Tibial nerve (tissue), 4 donors: Measurements from ENCODE around the gene RTL10. TPM values are rescaled to one million over a fixed set of nuclear protein-coding genes. Genes with fewer than 3 reads are reported as not detected.
"Not testable (repeated sequence)": the region's sequence is repeated elsewhere in the genome, so short reads cannot be mapped to it uniquely, and the experiment has no call there.

Experiments
- DNase-seq, 2 donors: peaks; one replicate each; pipeline ENCODE4 v3.0.0-alpha.2; 2019; ENCODE audit warnings: low spot score in 2 of 2
- H3K27ac ChIP-seq, 4 donors: fragments of 200-600 bp; sonication (generic) in 3 of 4; one replicate each; pipeline ENCODE4 v1.5.1; 2017 to 2019; ENCODE audit warnings: mild to moderate bottlenecking in 1 of 4
- H3K27me3 ChIP-seq, 2 donors: fragments of 200-600 bp; sonication (generic) in 1 of 2; one replicate each; pipeline versions ENCODE4 v1.5.1 to v1.6.0; 2017 to 2019
- H3K36me3 ChIP-seq, 3 donors: fragments of 200-600 bp; sonication (generic); one replicate each; pipeline ENCODE4 v1.5.1; 2018 to 2019
- H3K4me1 ChIP-seq, 4 donors: fragments of 200-600 bp; sonication (generic) in 3 of 4; one replicate each; pipeline ENCODE4 v1.5.1; 2017 to 2019
- H3K4me3 ChIP-seq, 4 donors: fragments of 200-600 bp; sonication (generic) in 3 of 4; one replicate each; pipeline ENCODE4 v1.5.1; 2017 to 2019; ENCODE audit warnings: mild to moderate bottlenecking in 1 of 4, moderate library complexity in 1 of 4
- H3K9me3 ChIP-seq, 4 donors: fragments of 200-600 bp; sonication (generic) in 3 of 4; one replicate each; pipeline ENCODE4 v1.5.1; 2017 to 2019
- EP300 ChIP-seq, 2 donors: sonication (generic); formaldehyde crosslinking; IDR thresholded peaks; one replicate each; pipeline ENCODE4 v1.6.1; 2017; ENCODE audit warnings: antibody characterized with exemption in 2 of 2, mild to moderate bottlenecking in 1 of 2
- POLR2A ChIP-seq, 2 donors: fragments of 450-650 bp; IDR thresholded peaks; one replicate each; pipeline ENCODE4 v1.6.1; 2017; ENCODE audit warnings: antibody characterized with exemption in 2 of 2, mild to moderate bottlenecking in 2 of 2, moderate library complexity in 2 of 2
- WGBS, 2 donors: methylation state at CpG; one replicate each; pipeline ENCODE4 v1.1.5; 2018; 5-methylcytosine and 5-hydroxymethylcytosine counted together
- total RNA-seq, 4 donors: library from RNA; depleted of rRNA; stranded (reverse); fragments of >200 nt; gene quantifications; one replicate each; pipeline ENCODE4 v1.1.0, GENCODE V29; 2016
- TF ChIP-seq, protein P1 (sequence below), 5 experiments: fragments of 200-600 bp in 3 of 5; fragments of 450-650 bp in 2 of 5; sonication (generic) in 3 of 5; IDR thresholded peaks; one replicate each; pipeline ENCODE4 v1.5.1; 2016 to 2019; ENCODE audit warnings: antibody characterized with exemption in 5 of 5, mild to moderate bottlenecking in 3 of 5, moderate library complexity in 2 of 5

RTL10 gene
- total RNA-seq, 4 donors from 2014 or later = 10.2 to 13.3 (median 11.4) TPM

DNA sequence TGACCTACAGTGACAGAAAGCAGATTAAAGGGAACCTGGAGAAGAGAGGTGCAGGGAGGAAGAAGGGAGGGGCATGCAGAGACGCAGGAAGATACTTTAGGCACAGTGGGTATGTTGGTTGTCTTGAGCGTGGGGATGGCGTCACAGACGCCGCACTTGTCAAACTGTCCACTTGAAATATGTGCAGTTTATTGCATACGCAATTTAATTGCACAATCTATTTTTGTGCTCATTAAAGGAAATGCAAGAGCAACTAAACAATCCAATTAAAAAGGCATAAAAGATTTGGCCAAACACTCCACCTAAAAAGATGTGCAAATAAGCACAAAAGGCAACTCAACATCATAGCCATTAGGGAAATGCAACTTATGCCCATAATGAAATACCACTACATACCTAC is 16.8 kb downstream of the RTL10 start:
- TF ChIP-seq EP300 (IDR thresholded peaks at IDR 0.05) = no peak
- no peak for TF ChIP-seq POLR2A (IDR thresholded peaks at IDR 0.05)
- TF ChIP-seq, protein P1, sequence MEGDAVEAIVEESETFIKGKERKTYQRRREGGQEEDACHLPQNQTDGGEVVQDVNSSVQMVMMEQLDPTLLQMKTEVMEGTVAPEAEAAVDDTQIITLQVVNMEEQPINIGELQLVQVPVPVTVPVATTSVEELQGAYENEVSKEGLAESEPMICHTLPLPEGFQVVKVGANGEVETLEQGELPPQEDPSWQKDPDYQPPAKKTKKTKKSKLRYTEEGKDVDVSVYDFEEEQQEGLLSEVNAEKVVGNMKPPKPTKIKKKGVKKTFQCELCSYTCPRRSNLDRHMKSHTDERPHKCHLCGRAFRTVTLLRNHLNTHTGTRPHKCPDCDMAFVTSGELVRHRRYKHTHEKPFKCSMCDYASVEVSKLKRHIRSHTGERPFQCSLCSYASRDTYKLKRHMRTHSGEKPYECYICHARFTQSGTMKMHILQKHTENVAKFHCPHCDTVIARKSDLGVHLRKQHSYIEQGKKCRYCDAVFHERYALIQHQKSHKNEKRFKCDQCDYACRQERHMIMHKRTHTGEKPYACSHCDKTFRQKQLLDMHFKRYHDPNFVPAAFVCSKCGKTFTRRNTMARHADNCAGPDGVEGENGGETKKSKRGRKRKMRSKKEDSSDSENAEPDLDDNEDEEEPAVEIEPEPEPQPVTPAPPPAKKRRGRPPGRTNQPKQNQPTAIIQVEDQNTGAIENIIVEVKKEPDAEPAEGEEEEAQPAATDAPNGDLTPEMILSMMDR (IDR thresholded peaks at IDR 0.05) = no peak
- Histone ChIP-seq H3K36me3 (no peaks in the 10 kb centered on the region), H3K4me3 (no peak overlapping the region), H3K27me3 (no peaks in the 10 kb centered on the region), H3K27ac (no peak overlapping the region), H3K4me1 (peaks cover 0 to 2% (median 0%) of the 10 kb centered on the region in 4 donors), H3K9me3 (no peaks in the 10 kb centered on the region)
- DNase-seq = no peak
- WGBS, 2 donors = 93 to 94% methylated on average over 6 of the region's 6 CpGs

DNA sequence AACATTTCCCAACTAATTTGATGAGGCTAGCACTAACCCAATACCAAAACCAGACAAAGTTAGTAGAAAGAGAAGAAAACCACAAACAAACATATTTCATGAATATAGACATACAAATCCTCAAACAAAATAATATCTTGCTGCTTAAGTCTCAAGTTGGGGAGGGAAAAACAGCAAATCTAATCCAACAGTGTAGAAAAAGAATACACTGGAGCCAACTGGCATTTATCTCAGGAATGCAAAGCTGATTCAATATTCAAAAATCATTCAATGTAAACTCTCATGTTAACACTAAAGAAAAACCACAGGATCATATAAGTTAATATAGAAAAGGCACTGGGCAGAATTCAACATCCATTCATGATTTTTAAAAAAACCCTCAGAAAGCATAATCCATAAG is 18.2 kb downstream of the RTL10 start:
- no peaks in the 10 kb centered on the region for H3K9me3 ChIP-seq
- H3K27me3 ChIP-seq = no peaks in the 10 kb centered on the region
- H3K27ac ChIP-seq = no peak overlapping the region
- no peak for DNase-seq
- no peak overlapping the region for H3K4me3 ChIP-seq
- H3K4me1 ChIP-seq = no peaks in the 10 kb centered on the region
- TF ChIP-seq EP300 (IDR thresholded peaks at IDR 0.05) (no peak), POLR2A (IDR thresholded peaks at IDR 0.05) (no peak)
- TF ChIP-seq, protein P1 (IDR thresholded peaks at IDR 0.05) = no peak
- no peaks in the 10 kb centered on the region for H3K36me3 ChIP-seq

DNA sequence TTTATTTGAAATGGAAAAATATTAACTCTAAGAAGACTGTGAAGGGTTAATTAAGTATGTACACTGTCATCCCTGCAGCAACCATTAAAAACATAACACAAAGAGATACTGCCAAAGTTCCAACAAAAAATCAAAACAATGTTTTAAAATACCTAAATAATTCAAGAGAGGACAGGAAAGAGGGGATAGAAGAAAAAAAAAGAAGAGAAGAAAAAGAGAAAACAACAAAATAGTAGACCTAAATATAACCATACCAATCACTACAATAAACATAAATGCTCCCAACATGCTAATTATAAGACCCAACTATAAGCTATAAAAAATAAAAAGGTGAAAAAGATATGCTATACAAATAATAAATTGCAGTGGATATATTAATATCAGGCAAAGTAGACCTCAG is 20.1 kb downstream of the RTL10 start:
- no peaks in the 10 kb centered on the region for H3K36me3 ChIP-seq
- TF ChIP-seq EP300 (IDR thresholded peaks at IDR 0.05) = no peak
- TF ChIP-seq, protein P1 (IDR thresholded peaks at IDR 0.05) = no peak
- TF ChIP-seq POLR2A (IDR thresholded peaks at IDR 0.05) = no peak
- H3K4me1 ChIP-seq = no peaks in the 10 kb centered on the region
- H3K27me3 ChIP-seq = no peaks in the 10 kb centered on the region
- H3K27ac ChIP-seq = no peak overlapping the region
- no peaks in the 10 kb centered on the region for H3K9me3 ChIP-seq
- DNase-seq = no peak
- no peak overlapping the region for H3K4me3 ChIP-seq

DNA sequence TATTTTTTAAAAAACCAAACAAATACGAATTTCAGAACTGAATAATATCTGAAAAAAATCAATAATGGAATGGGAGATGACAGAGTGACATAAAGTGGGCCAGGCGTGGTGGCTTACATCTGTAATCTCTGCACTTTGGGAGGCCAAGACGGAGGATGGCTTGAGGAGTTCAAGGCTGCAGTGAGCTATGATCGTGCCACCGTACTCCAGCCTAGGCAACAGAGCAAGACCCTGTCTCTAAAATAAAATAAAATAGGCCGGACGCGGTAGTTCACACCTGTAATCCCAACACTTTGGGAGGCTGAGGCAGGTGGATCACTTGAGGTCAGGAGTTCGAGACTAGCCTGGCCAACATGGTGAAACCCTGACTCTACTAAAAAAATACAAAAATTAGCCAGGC is 21.3 kb downstream of the RTL10 start:
- 91% methylated on average over 9 of the region's 9 CpGs for WGBS, 2 donors
- not testable (repeated sequence) for H3K27me3 ChIP-seq, H3K36me3 ChIP-seq, H3K4me1 ChIP-seq, H3K27ac ChIP-seq, H3K4me3 ChIP-seq, H3K9me3 ChIP-seq, DNase-seq

DNA sequence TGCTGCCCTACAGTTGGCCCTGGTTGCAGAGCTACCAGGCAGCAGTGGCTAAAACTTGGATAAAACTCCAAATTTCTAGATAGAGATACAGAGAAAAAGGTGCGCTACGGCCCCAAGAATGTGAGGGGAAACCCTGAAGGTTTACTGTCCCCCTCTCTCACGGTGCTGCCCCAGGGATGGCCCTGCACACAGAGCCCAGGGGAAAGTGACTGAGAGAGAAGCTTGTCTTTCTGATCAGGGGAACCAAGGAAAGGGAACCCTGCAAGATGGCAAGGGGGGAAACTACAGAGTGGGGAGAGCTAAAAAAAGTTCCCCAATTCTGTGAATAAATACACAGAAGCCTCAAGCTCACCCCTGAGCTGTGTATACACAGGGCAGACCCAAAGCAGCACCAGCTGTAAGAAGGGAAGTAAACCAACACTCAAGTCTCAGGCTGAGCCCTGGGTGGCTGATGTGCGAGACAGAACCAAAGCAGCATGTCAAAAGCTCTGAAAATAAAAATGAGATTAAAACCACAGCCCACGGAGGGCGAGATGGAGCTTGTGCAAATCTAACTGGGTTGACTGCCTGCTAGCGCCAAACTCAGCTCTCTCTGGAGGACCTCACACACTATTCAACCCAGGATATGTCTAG is 22.1 kb downstream of the RTL10 start:
- Histone ChIP-seq H3K36me3 (no peaks in the 10 kb centered on the region), H3K4me1 (no peaks in the 10 kb centered on the region), H3K4me3 (no peak overlapping the region), H3K9me3 (no peaks in the 10 kb centered on the region), H3K27me3 (no peaks in the 10 kb centered on the region), H3K27ac (no peak overlapping the region)
- TF ChIP-seq, protein P1 (IDR thresholded peaks at IDR 0.05) = no peak
- TF ChIP-seq POLR2A (IDR thresholded peaks at IDR 0.05) (no peak), EP300 (IDR thresholded peaks at IDR 0.05) (no peak)
- WGBS, 2 donors = 74 to 79% methylated on average over 7 of the region's 7 CpGs
- DNase-seq = no peak

DNA sequence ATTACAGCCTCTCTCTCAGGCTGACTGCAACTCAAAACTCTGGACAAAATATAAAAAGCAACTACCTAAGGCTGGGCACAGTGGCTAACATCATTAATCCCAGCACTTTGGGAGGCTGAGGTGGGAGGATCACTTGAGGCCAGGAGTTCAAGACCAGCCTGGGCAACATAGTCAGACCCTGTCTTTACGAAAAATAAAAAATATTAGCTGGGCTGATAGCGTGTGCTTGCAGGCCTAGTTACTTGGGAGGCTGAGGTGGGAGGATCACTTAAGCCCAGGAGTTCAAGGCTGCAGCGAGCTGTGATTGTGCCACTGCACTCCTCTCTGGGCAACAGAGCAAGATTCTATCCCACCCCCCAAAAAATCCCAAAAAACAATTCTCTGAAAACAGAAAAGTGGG is 22.7 kb downstream of the RTL10 start:
- not testable (repeated sequence) for H3K27me3 ChIP-seq, H3K9me3 ChIP-seq, DNase-seq, H3K4me3 ChIP-seq, H3K27ac ChIP-seq, H3K4me1 ChIP-seq, H3K36me3 ChIP-seq
- 70 to 74% methylated on average over 3 of the region's 3 CpGs for WGBS, 2 donors
